ENCODE measurements around the gene TMEM167B. TPM values are rescaled to one million over a fixed set of nuclear protein-coding genes. Genes with fewer than 3 reads are reported as not detected.

The TMEM167B gene
- total RNA-seq, 1 experiment from 2014 or later, result 21.4 TPM

GRCh38 chr1:109059026-109059425 is 31.5 kb upstream of the TMEM167B start:
- Histone ChIP-seq H3K79me2 (ENCODE audit: insufficient read depth, low read length) (no peaks in the 10 kb centered on the region), H3K9me2 (ENCODE audit: insufficient read depth) (no peaks in the 10 kb centered on the region), H3K9me3 (ENCODE audit: control insufficient read depth in 1 of 2, insufficient read depth in 1 of 2, low read depth in 1 of 2, low read length in 2 of 2) (no peaks in the 10 kb centered on the region), H3K27ac (ENCODE audit: low read depth, low read length) (no peak overlapping the region), H2AFZ (ENCODE audit: low read depth, low read length, poor library complexity, severe bottlenecking) (no peak overlapping the region), H3K36me3 (ENCODE audit: control insufficient read depth in 1 of 2, insufficient read depth in 2 of 2, low read length in 2 of 2) (peaks cover 0 to 6% of the 10 kb centered on the region in 2 experiments; a peak in 2 of 4 replicates), H3K4me2 (ENCODE audit: low read length) (no peak overlapping the region), H3K4me3 (replicated peaks in 1 of 2; ENCODE audit: low read depth in 1 of 2, low read length in 2 of 2) (no peak overlapping the region), H3K27me3 (ENCODE audit: insufficient read depth, low read length) (no peaks in the 10 kb centered on the region), H3K4me1 (ENCODE audit: control insufficient read depth in 1 of 2, insufficient read depth in 2 of 2, low read length in 2 of 2) (no peaks in the 10 kb centered on the region), H3K9ac (ENCODE audit: low read length) (no peak overlapping the region), H4K20me1 (ENCODE audit: insufficient read depth) (no peaks in the 10 kb centered on the region)
- intact Hi-C loops (cut with micrococcal nuclease), result no loop called here
- ChIA-PET RAD21 (ENCODE audit: low non-redundant PET in 1 of 2, low total read pairs in 2 of 2, uncharacterized antibody in 2 of 2, unreplicated experiment in 2 of 2) (interaction anchor here in 1 of 2 experiments (0.5 kb wide), 1 partner anchor 55 kb away, joined by 4 read pairs; no protein-coding TSS in a partner anchor), POLR2A (no interaction called here), CTCF (no interaction called here)
- BruUV-seq (replicated peaks), result no TSS peak
- DNase-seq (ENCODE audit: low read depth, low spot score) (no peak), ATAC-seq (no peak)
- TF ChIP-seq SP1 (IDR thresholded peaks at IDR 0.05; ENCODE audit: low read depth) (no peak), ZFX (IDR thresholded peaks at IDR 0.05) (no peak), CBX3 (IDR thresholded peaks at IDR 0.05; ENCODE audit: low read depth) (no peak), FOSL1 (IDR thresholded peaks at IDR 0.05; ENCODE audit: low read depth) (no peak), MAX (IDR thresholded peaks at IDR 0.05) (no peak), POLR2AphosphoS5 (IDR thresholded peaks at IDR 0.05; ENCODE audit: low read depth, low read length) (no peak), EGR1 (IDR thresholded peaks at IDR 0.05; ENCODE audit: low read depth) (no peak), RAD21 (IDR thresholded peaks at IDR 0.05; ENCODE audit: low read depth) (no peak), ZNF274 (IDR thresholded peaks at IDR 0.05; ENCODE audit: low read depth, low read length) (no peak), ZBTB33 (IDR thresholded peaks at IDR 0.05; ENCODE audit: extremely low read depth, insufficient replicate concordance, low read length) (no peak), JUND (IDR thresholded peaks at IDR 0.05) (no peak), ELF1 (IDR thresholded peaks at IDR 0.05; ENCODE audit: borderline replicate concordance, low read depth) (no peak)
- TF ChIP-seq, protein P1, sequence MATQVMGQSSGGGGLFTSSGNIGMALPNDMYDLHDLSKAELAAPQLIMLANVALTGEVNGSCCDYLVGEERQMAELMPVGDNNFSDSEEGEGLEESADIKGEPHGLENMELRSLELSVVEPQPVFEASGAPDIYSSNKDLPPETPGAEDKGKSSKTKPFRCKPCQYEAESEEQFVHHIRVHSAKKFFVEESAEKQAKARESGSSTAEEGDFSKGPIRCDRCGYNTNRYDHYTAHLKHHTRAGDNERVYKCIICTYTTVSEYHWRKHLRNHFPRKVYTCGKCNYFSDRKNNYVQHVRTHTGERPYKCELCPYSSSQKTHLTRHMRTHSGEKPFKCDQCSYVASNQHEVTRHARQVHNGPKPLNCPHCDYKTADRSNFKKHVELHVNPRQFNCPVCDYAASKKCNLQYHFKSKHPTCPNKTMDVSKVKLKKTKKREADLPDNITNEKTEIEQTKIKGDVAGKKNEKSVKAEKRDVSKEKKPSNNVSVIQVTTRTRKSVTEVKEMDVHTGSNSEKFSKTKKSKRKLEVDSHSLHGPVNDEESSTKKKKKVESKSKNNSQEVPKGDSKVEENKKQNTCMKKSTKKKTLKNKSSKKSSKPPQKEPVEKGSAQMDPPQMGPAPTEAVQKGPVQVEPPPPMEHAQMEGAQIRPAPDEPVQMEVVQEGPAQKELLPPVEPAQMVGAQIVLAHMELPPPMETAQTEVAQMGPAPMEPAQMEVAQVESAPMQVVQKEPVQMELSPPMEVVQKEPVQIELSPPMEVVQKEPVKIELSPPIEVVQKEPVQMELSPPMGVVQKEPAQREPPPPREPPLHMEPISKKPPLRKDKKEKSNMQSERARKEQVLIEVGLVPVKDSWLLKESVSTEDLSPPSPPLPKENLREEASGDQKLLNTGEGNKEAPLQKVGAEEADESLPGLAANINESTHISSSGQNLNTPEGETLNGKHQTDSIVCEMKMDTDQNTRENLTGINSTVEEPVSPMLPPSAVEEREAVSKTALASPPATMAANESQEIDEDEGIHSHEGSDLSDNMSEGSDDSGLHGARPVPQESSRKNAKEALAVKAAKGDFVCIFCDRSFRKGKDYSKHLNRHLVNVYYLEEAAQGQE (IDR thresholded peaks at IDR 0.05; ENCODE audit: low read depth), result no peak
- TF ChIP-seq, protein P2, sequence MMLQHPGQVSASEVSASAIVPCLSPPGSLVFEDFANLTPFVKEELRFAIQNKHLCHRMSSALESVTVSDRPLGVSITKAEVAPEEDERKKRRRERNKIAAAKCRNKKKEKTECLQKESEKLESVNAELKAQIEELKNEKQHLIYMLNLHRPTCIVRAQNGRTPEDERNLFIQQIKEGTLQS (IDR thresholded peaks at IDR 0.05), result no peak
- TF ChIP-seq, protein P3, sequence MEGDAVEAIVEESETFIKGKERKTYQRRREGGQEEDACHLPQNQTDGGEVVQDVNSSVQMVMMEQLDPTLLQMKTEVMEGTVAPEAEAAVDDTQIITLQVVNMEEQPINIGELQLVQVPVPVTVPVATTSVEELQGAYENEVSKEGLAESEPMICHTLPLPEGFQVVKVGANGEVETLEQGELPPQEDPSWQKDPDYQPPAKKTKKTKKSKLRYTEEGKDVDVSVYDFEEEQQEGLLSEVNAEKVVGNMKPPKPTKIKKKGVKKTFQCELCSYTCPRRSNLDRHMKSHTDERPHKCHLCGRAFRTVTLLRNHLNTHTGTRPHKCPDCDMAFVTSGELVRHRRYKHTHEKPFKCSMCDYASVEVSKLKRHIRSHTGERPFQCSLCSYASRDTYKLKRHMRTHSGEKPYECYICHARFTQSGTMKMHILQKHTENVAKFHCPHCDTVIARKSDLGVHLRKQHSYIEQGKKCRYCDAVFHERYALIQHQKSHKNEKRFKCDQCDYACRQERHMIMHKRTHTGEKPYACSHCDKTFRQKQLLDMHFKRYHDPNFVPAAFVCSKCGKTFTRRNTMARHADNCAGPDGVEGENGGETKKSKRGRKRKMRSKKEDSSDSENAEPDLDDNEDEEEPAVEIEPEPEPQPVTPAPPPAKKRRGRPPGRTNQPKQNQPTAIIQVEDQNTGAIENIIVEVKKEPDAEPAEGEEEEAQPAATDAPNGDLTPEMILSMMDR (IDR thresholded peaks at IDR 0.05 in 2 of 3, conservative IDR thresholded peaks at IDR 0.05 in 1 of 3; ENCODE audit: borderline replicate concordance in 1 of 3, insufficient read depth in 1 of 3, low read depth in 2 of 3, low read length in 2 of 3), result no peak
